Endodermal cell (in vitro differentiated cells): Measurements from ENCODE around the gene GOLGA8R. TPM values are rescaled to one million over a fixed set of nuclear protein-coding genes. Genes with fewer than 3 reads are reported as not detected.
A peak's percentile ranks its signal among the peaks of the same experiment; 100 is the strongest.
"Not testable (repeated sequence)": the region's sequence is repeated elsewhere in the genome, so short reads cannot be mapped to it uniquely, and the experiment has no call there.

Experiments used
- DNase-seq: peaks from one replicate; pipeline ENCODE4 v3.0.0-alpha.2; 2017
- H3K27ac ChIP-seq: 2 replicates; pipeline ENCODE4 v1.5.1; 2013; ENCODE audit warnings: mild to moderate bottlenecking, low read depth, low read length, moderate library complexity
- H3K27me3 ChIP-seq: 2 replicates; pipeline ENCODE4 v1.6.1; 2013; ENCODE audit warnings: mild to moderate bottlenecking, low read length, moderate library complexity; ENCODE audit not compliant: insufficient read depth, control insufficient read depth, poor library complexity, severe bottlenecking
- H3K36me3 ChIP-seq: 2 replicates; pipeline ENCODE4 v1.7.0; 2013; ENCODE audit warnings: mild to moderate bottlenecking, low read length, moderate library complexity; ENCODE audit not compliant: control insufficient read depth, insufficient read depth
- H3K4me1 ChIP-seq: one replicate; pipeline ENCODE4 v1.7.0; 2013; ENCODE audit warnings: low read length; ENCODE audit not compliant: control insufficient read depth, insufficient read depth
- H3K4me3 ChIP-seq: 2 replicates; pipeline ENCODE4 v1.5.1; 2013; ENCODE audit warnings: mild to moderate bottlenecking, low read length, moderate library complexity
- H3K9ac ChIP-seq: 2 replicates; pipeline ENCODE4 v1.6.1; 2013; ENCODE audit warnings: mild to moderate bottlenecking, low read length, moderate library complexity; ENCODE audit not compliant: poor library complexity, severe bottlenecking; ENCODE audit errors: extremely low read depth
- H3K9me3 ChIP-seq: 2 replicates; pipeline ENCODE4 v1.6.1; 2013; ENCODE audit warnings: mild to moderate bottlenecking, low read length, moderate library complexity; ENCODE audit not compliant: control insufficient read depth
- H3K27ac Mint-ChIP-seq: 2 replicates; pipeline ENCODE4 v1.8.0; 2020; ENCODE audit warnings: mixed read lengths
- H3K27me3 Mint-ChIP-seq: 2 replicates; pipeline ENCODE4 v1.8.0; 2021; ENCODE audit warnings: mild to moderate bottlenecking, mixed read lengths; ENCODE audit not compliant: insufficient read depth
- H3K36me3 Mint-ChIP-seq: 2 replicates; pipeline ENCODE4 v1.8.0; 2020; ENCODE audit warnings: low read depth, mixed read lengths
- H3K4me1 Mint-ChIP-seq: 2 replicates; pipeline ENCODE4 v1.8.0; 2020; ENCODE audit warnings: mixed read lengths
- H3K4me3 Mint-ChIP-seq: 2 replicates; pipeline ENCODE4 v1.8.0; 2020; ENCODE audit warnings: mild to moderate bottlenecking, moderate library complexity, mixed read lengths
- H3K9me3 Mint-ChIP-seq: 2 replicates; pipeline ENCODE4 v1.8.0; 2020; ENCODE audit warnings: mild to moderate bottlenecking, mixed read lengths
- WGBS, 2 experiments: methylation state at CpG; one replicate each; pipeline versions ENCODE4 v1.1.5 to v1.1.7; 2013; ENCODE audit warnings: missing lambda C conversion rate in 2 of 2, mixed read lengths in 1 of 2; ENCODE audit not compliant: insufficient coverage in 1 of 2, insufficient read length in 1 of 2; 5-methylcytosine and 5-hydroxymethylcytosine counted together
- total RNA-seq, 2 donors: library from RNA; stranded (reverse); fragmentation: NEBNext Ultra II Directional in 1 of 2; extraction: Animal tissue kit (Norgen Biotek cat#: 25700) in 1 of 2; gene quantifications; 2 replicates in 1 of 2; 3 replicates in 1 of 2; pipeline ENCODE4 v1.2.1, GENCODE V29; 2021

GOLGA8R gene
- total RNA-seq, 2 donors from 2014 or later, result 0.31 to 1.7 TPM

DNA sequence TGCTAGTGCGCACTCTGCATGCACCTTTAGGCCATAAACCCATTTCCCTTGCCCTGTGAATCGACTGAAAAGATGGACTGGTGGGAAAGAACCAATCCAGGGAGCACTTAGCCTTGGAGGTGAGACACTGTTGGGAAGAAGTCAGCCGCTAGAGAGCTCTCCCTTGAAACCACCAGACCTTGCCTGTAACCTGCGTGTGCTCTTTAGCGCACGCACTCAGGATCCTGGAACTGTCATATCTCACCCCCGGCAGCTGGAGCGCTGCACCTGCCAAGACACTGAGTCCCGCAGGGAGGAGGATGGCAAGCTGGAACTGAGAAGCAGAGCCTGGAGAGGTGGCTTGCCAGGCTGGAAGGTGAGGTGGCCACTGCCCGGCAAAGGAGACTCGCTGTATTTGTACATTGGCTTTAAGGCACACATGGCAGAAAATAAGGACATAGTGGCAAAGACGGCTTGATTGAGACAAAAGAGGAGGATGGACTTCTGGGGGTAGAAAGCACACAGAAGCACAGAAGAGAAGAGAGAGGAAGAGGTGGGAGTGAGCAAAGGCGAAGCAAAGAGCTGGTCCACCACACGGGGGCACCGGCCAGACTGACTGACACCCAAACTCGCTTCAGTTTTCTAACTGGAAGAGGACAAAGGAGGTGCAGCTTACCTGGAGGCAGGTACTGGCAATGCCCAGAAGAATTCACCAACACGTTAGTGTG, 37.5 kb downstream of the GOLGA8R start:
- not testable (repeated sequence) for H3K27ac ChIP-seq, H3K36me3 Mint-ChIP-seq, DNase-seq, H3K9me3 Mint-ChIP-seq, H3K4me1 ChIP-seq, H3K36me3 ChIP-seq, H3K4me3 ChIP-seq, H3K4me3 Mint-ChIP-seq, H3K9me3 ChIP-seq, H3K9ac ChIP-seq, H3K27me3 Mint-ChIP-seq, H3K27ac Mint-ChIP-seq, H3K4me1 Mint-ChIP-seq, H3K27me3 ChIP-seq
- WGBS, 2 experiments, result no CpG with 5 or more reads among the region's 17 CpGs

DNA sequence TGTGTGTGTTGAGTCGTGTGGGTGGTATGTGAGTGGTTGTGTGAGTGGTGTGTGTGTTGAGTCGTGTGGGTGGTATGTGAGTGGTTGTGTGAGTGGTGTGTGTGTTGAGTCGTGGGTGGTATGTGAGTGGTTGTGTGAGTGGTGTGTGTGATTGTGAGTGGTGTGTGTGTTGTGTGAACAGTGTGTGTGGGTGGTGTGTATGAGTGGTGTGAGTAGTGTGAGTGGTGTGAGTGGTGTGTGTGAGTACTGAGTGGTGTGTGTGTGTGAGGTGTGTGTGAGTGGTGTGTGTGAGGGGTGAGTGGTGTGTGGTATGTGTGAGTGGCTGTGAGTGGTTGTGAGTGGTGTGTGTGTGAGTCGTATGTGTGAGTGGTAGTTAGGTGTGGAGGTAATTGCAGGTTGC, 38.2 kb downstream of the GOLGA8R start:
- H3K27me3 ChIP-seq, H3K36me3 Mint-ChIP-seq, H3K27ac Mint-ChIP-seq, H3K4me3 ChIP-seq, H3K9me3 Mint-ChIP-seq, H3K36me3 ChIP-seq, H3K4me1 Mint-ChIP-seq, H3K4me3 Mint-ChIP-seq, H3K4me1 ChIP-seq, H3K9me3 ChIP-seq, H3K27ac ChIP-seq, H3K9ac ChIP-seq, H3K27me3 Mint-ChIP-seq: not testable (repeated sequence)
- 40 to 50% methylated on average over 1 of the region's 4 CpGs for WGBS, 2 experiments
- peak; percentile 13 for DNase-seq

DNA sequence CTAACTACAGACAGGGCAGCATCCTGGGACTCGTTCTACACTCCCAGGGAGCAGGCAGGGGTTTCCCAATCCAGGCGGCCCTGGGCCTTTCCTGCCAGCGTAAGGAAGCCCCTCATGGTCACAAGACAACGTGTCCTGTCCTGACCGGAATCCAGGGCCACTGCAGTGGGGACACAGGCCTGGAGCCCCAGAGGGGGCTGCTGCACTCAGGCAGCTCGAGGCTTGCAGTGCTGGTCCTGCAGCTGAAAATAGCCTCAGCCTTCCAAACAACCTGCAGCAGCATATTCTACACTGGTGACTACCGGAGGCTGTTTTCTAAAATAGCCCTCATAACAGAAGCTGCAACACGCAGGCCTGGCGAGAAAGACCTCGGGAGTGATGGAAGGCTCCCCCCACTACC, 39.2 kb downstream of the GOLGA8R start:
- not testable (repeated sequence) for H3K4me1 ChIP-seq, H3K27me3 ChIP-seq, H3K4me3 ChIP-seq, H3K27me3 Mint-ChIP-seq, H3K9ac ChIP-seq, H3K27ac ChIP-seq, H3K9me3 Mint-ChIP-seq, H3K9me3 ChIP-seq, H3K36me3 Mint-ChIP-seq, H3K36me3 ChIP-seq, H3K4me3 Mint-ChIP-seq, DNase-seq, H3K27ac Mint-ChIP-seq, H3K4me1 Mint-ChIP-seq
- 90% methylated on average over 2 of the region's 10 CpGs; no CpG with 5 or more reads in 1 of the 2 experiments for WGBS, 2 experiments

DNA sequence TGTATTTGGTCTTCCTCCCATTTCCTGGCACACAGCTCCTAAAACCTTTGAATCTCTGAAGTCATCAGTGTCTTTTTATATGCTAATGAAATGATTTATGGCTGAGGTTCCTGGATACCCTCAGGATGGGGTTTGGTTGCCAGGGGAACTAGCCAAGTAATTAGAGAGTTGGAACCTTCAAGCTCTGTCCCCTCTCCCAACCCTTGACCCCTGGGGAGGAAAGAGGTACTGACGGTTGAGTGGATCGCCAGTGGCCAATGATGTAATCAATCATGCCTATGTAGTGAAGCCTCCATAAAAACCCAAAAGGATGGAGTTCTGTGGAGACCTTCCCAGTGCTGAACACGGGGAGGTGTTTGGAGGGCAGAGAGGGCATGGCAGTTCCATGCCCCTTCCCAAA, 45.8 kb downstream of the GOLGA8R start:
- H3K4me3 Mint-ChIP-seq, H3K27me3 ChIP-seq, H3K36me3 ChIP-seq, H3K9ac ChIP-seq, H3K4me1 Mint-ChIP-seq, H3K27me3 Mint-ChIP-seq, H3K27ac Mint-ChIP-seq, H3K27ac ChIP-seq, H3K36me3 Mint-ChIP-seq, DNase-seq, H3K9me3 Mint-ChIP-seq, H3K4me1 ChIP-seq, H3K4me3 ChIP-seq, H3K9me3 ChIP-seq: not testable (repeated sequence)
- WGBS, 2 experiments, result no CpG with 5 or more reads among the region's 3 CpGs

DNA sequence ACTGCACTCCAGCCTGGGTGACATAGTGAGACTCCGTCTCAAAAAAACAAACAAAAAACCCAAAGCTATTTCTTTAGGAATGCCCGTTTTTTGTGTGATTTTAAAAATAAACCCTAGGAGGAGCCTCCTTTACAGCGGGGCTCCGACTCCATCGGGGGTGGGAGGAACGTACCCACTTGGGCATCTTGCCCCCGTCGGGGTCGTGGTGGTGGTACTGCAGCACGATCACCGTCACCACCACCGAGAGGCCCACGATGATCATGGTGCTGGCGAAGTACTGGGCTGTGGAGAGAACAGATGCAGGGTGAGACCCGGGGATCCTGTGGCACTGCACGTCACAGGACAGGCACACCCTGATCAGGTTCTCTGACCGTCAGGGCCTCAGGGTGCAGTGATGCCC, 46.8 kb downstream of the GOLGA8R start:
- not testable (repeated sequence) for H3K4me3 Mint-ChIP-seq, H3K36me3 Mint-ChIP-seq, H3K36me3 ChIP-seq, H3K9ac ChIP-seq, H3K4me3 ChIP-seq, H3K9me3 Mint-ChIP-seq, H3K27me3 Mint-ChIP-seq, H3K4me1 ChIP-seq, H3K4me1 Mint-ChIP-seq, H3K27ac Mint-ChIP-seq, H3K27ac ChIP-seq, H3K9me3 ChIP-seq, H3K27me3 ChIP-seq
- DNase-seq, result peak; percentile 12
- WGBS, 2 experiments, result 92 to 95% methylated on average over 4 to 9 of the region's 17 CpGs

DNA sequence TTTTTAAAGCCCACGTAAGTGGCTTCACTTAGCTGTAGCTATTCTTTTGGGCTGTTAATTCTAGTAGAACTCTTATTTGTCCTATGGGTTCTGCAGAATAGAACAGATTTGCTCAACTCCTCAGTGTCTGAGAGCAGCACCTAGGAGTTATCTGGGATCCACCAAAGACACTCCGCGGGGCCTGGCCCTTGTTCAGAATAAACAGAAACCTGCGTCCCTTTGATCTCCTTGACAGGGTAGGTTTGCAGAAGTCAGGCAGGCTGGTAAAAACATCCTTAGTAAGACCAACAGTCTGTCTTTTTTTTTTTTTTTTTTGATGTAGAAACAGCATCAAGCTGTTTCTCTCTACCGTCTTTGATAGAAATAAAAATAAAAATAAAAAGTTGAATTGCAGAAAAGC, 52.7 kb downstream of the GOLGA8R start:
- H3K36me3 Mint-ChIP-seq, H3K4me3 ChIP-seq, H3K9ac ChIP-seq, H3K27me3 Mint-ChIP-seq, H3K9me3 ChIP-seq, H3K27ac Mint-ChIP-seq, H3K36me3 ChIP-seq, H3K4me1 ChIP-seq, H3K4me1 Mint-ChIP-seq, H3K4me3 Mint-ChIP-seq, DNase-seq, H3K27ac ChIP-seq, H3K9me3 Mint-ChIP-seq, H3K27me3 ChIP-seq: not testable (repeated sequence)
- WGBS, 2 experiments, result no CpG with 5 or more reads among the region's 5 CpGs

DNA sequence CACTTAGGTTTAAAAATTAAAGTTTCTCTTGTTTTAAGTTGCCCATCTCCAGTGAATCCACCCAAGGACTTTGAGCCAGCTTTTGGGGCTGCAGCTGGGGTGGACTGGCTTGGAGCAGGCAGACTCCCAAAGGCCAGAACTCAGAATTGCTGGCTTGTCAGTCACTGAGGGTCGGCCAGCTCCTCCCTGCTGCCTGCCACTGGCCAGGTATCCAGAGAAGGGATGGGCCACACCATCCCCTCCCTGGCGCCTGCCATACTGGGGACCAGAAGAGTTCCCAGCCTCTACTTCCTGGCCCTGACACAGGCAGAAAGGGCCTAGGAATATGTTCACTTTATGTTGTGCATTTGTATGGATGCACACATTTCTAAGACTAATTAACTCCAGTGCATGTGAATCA, 53.1 kb downstream of the GOLGA8R start:
- no CpG with 5 or more reads among the region's 2 CpGs for WGBS, 2 experiments
- not testable (repeated sequence) for H3K4me1 Mint-ChIP-seq, H3K4me1 ChIP-seq, H3K36me3 Mint-ChIP-seq, H3K9ac ChIP-seq, H3K27ac Mint-ChIP-seq, H3K4me3 Mint-ChIP-seq, H3K27me3 ChIP-seq, H3K9me3 ChIP-seq, H3K27ac ChIP-seq, H3K27me3 Mint-ChIP-seq, H3K36me3 ChIP-seq, H3K4me3 ChIP-seq, H3K9me3 Mint-ChIP-seq, DNase-seq
